Panc1 (cell line): Measurements from ENCODE around the gene LEFTY2. TPM values are rescaled to one million over a fixed set of nuclear protein-coding genes. Genes with fewer than 3 reads are reported as not detected.

Source experiments
- ATAC-seq: fragments of 200-7000 bp; cut with Tn5 transposase; 2 replicates; pipeline ENCODE4 v1.9.1; 2020; ENCODE audit warnings: mild to moderate bottlenecking, moderate library complexity
- BruUV-seq: library from RNA; stranded (reverse); fragments of 400-500 nt; replicated peaks from 2 replicates; lab custom pipeline; 2021; lab: Mats Ljungman, UMichigan
- CTCF ChIA-PET: fragments of 300-600 bp; sonication (Branson Sonifier 250); formaldehyde crosslinking; loops from one replicate; lab custom pipeline; 2022; ENCODE audit warnings: antibody characterized with exemption; lab: Charles Lee
- POLR2A ChIA-PET: fragments of 300-600 bp; sonication (Branson Sonifier 250); formaldehyde crosslinking; loops from one replicate; lab custom pipeline; 2022; ENCODE audit warnings: antibody characterized with exemption; lab: Charles Lee
- DNase-seq: peaks from one replicate; pipeline ENCODE4 v3.0.0-alpha.2; 2010; ENCODE audit warnings: low read depth, low spot score
- H3K27ac ChIP-seq: 2 replicates; pipeline ENCODE4 v1.5.1; 2011; ENCODE audit warnings: mild to moderate bottlenecking, low read length, inconsistent platforms
- H3K27me3 ChIP-seq: fragments of 200-500 bp; sonication (Bioruptor generic); 2 replicates; pipeline ENCODE4 v1.6.0; 2014; ENCODE audit warnings: low read length, inconsistent platforms; ENCODE audit not compliant: control insufficient read depth, insufficient read depth
- H3K36me3 ChIP-seq: fragments of 200-500 bp; sonication (Bioruptor generic); 2 replicates; pipeline ENCODE4 v1.5.1; 2014; ENCODE audit warnings: inconsistent platforms, mild to moderate bottlenecking, low read length, moderate library complexity; ENCODE audit not compliant: control insufficient read depth, insufficient read depth
- H3K4me1 ChIP-seq: 2 replicates; pipeline ENCODE4 v1.5.1; 2011; ENCODE audit warnings: inconsistent platforms, mild to moderate bottlenecking, low read length, moderate library complexity; ENCODE audit not compliant: control insufficient read depth, insufficient read depth
- H3K4me3 ChIP-seq, 2 experiments: 2 replicates each; pipeline ENCODE4 v1.5.1; 2011 to 2012; ENCODE audit warnings: low read depth in 2 of 2, low read length in 2 of 2, mild to moderate bottlenecking in 2 of 2, inconsistent platforms in 1 of 2, moderate library complexity in 1 of 2
- H3K9me3 ChIP-seq: fragments of 200-500 bp; sonication (Bioruptor generic); 2 replicates; pipeline ENCODE4 v1.5.1; 2014; ENCODE audit warnings: low read depth, mild to moderate bottlenecking, inconsistent platforms, low read length, moderate library complexity; ENCODE audit not compliant: control insufficient read depth, insufficient read depth
- POLR2AphosphoS5 ChIP-seq: IDR thresholded peaks from 2 replicates; pipeline ENCODE4 v1.6.1; 2012; ENCODE audit warnings: mild to moderate bottlenecking, low read depth, low read length, moderate library complexity
- SIN3A ChIP-seq: IDR thresholded peaks from 2 replicates; pipeline ENCODE4 v1.6.1; 2012; ENCODE audit warnings: low read depth, mild to moderate bottlenecking, low read length, moderate library complexity, borderline replicate concordance; ENCODE audit not compliant: insufficient read depth
- TCF7L2 ChIP-seq: IDR thresholded peaks from 2 replicates; pipeline ENCODE4 v1.6.1; 2011; ENCODE audit warnings: mild to moderate bottlenecking, low read depth, low read length, inconsistent platforms
- in situ Hi-C: cut with HindIII; loops from 2 replicates; pipeline ENCODE4 v1.10.0; 2016; ENCODE audit warnings: low sequenced_read_pairs, low pct_unique_long_range_greater_than_20kb
- intact Hi-C: fragments of 100-400 bp; cut with micrococcal nuclease; formaldehyde crosslinking; loops from one replicate; pipeline ENCODE4 v1.10.0; 2022; ENCODE audit not compliant: unreplicated experiment
- total RNA-seq: library from RNA; stranded (reverse); gene quantifications from one replicate; pipeline ENCODE4 v1.2.1, GENCODE V29; 2021; ENCODE audit not compliant: unreplicated experiment
- TF ChIP-seq, protein P1 (sequence below): fragments of 450-650 bp; IDR thresholded peaks from 2 replicates; pipeline ENCODE4 v1.5.1; 2017; ENCODE audit warnings: mild to moderate bottlenecking
- TF ChIP-seq, protein P2 (sequence below), 2 experiments: IDR thresholded peaks; 2 replicates each; pipeline ENCODE4 v1.6.1; 2011 to 2012; ENCODE audit warnings: low read depth in 2 of 2, control low read depth in 1 of 2, low read length in 1 of 2, mild to moderate bottlenecking in 1 of 2, moderate library complexity in 1 of 2; ENCODE audit not compliant: insufficient read depth in 1 of 2

LEFTY2 gene
- total RNA-seq, 1 experiment from 2014 or later: not detected

DNA sequence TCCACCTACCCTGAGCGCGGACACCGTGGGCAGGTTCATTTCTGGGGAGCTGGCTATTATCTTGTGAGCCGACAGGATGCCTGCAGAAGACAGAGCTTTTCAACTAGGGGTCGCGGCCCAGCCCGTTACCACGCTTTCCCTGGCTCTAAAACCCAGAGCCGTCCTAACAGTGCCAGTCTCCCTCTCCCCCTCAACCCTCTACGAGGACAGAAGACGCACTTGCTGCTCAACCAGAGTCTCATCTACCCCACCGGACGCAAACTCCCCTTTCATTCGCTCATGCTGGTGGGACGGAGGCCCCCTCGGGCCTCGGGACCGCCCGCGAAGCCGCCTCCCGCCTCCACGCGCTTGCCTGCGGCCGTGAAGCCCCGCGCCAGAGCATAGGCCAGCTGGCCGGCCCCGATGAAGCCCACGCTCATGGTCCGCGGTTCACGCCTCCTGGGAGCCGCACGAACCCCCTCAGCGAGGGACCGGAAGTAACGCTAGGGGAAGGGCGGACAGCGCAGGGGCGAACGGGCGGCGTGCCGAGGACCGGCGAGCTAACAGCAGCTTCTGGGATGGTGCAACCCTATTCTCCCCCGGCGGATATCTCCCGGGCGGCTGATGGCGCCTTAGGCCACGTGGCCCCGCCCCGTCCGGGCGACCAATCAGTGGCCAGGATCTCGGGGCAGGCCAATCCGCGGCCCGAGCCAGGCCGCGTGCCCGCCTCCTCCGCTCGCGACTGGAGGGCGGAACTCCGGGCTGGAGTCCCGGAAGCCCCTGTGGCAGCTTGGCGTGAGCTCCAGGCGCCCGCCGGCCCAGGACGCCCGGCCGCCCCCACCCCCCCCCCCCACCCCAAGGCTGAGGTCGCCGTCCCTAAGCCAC is 17.1 kb downstream of the LEFTY2 start, which contains the start of gene PYCR2:
Gene PYCR2 (minus strand): TSS at position 559 of the 864 bp plus-strand sequence. CDS start 140 bp downstream, at position 419.
- ChIA-PET CTCF (no interaction called here), POLR2A (interaction anchor here (0.6 to 1.3 kb wide), 5 partner anchors 10 to 254 kb away, joined by 3 to 9 read pairs (median 5); no protein-coding TSS in a partner anchor)
- TF ChIP-seq POLR2AphosphoS5: peak; percentile 88
- 0 out of 2 replicates have a peak, but pooled peaks have one; percentile 60 for TF ChIP-seq SIN3A
- no peak for TF ChIP-seq TCF7L2
- TF ChIP-seq, protein P1, sequence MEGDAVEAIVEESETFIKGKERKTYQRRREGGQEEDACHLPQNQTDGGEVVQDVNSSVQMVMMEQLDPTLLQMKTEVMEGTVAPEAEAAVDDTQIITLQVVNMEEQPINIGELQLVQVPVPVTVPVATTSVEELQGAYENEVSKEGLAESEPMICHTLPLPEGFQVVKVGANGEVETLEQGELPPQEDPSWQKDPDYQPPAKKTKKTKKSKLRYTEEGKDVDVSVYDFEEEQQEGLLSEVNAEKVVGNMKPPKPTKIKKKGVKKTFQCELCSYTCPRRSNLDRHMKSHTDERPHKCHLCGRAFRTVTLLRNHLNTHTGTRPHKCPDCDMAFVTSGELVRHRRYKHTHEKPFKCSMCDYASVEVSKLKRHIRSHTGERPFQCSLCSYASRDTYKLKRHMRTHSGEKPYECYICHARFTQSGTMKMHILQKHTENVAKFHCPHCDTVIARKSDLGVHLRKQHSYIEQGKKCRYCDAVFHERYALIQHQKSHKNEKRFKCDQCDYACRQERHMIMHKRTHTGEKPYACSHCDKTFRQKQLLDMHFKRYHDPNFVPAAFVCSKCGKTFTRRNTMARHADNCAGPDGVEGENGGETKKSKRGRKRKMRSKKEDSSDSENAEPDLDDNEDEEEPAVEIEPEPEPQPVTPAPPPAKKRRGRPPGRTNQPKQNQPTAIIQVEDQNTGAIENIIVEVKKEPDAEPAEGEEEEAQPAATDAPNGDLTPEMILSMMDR: no peak
- TF ChIP-seq, protein P2, sequence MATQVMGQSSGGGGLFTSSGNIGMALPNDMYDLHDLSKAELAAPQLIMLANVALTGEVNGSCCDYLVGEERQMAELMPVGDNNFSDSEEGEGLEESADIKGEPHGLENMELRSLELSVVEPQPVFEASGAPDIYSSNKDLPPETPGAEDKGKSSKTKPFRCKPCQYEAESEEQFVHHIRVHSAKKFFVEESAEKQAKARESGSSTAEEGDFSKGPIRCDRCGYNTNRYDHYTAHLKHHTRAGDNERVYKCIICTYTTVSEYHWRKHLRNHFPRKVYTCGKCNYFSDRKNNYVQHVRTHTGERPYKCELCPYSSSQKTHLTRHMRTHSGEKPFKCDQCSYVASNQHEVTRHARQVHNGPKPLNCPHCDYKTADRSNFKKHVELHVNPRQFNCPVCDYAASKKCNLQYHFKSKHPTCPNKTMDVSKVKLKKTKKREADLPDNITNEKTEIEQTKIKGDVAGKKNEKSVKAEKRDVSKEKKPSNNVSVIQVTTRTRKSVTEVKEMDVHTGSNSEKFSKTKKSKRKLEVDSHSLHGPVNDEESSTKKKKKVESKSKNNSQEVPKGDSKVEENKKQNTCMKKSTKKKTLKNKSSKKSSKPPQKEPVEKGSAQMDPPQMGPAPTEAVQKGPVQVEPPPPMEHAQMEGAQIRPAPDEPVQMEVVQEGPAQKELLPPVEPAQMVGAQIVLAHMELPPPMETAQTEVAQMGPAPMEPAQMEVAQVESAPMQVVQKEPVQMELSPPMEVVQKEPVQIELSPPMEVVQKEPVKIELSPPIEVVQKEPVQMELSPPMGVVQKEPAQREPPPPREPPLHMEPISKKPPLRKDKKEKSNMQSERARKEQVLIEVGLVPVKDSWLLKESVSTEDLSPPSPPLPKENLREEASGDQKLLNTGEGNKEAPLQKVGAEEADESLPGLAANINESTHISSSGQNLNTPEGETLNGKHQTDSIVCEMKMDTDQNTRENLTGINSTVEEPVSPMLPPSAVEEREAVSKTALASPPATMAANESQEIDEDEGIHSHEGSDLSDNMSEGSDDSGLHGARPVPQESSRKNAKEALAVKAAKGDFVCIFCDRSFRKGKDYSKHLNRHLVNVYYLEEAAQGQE (IDR thresholded peaks at IDR 0.05; ENCODE audit: insufficient read depth in 1 of 2, low read depth in 2 of 2, low read length in 1 of 2): no peak
- in situ Hi-C loops (no loop called here), intact Hi-C loops (no loop called here)
- ATAC-seq (peak; percentile 98), DNase-seq (peak; percentile 71)
- TSS peak; percentile 92 for BruUV-seq
- H3K4me3 ChIP-seq: peak within 1 kb of the TSS; percentile 72 to 99
- peaks cover 17% of the 10 kb centered on the region for H3K4me1 ChIP-seq
- H3K27ac ChIP-seq: peak within 1 kb of the TSS; percentile 96
- peaks cover 15% of the 10 kb centered on the region; the same call in 1 of the 2 replicates for H3K36me3 ChIP-seq
- no peaks in the 10 kb centered on the region for H3K27me3 ChIP-seq
- no peaks in the 10 kb centered on the region for H3K9me3 ChIP-seq

GRCh38 chr1:225923381-225923691 is 17.7 kb downstream of the LEFTY2 start:
- Histone ChIP-seq H3K4me1 (peaks cover 17% of the 10 kb centered on the region), H3K4me3 (peak overlapping the region; percentile 72 to 99), H3K27me3 (no peaks in the 10 kb centered on the region), H3K9me3 (no peaks in the 10 kb centered on the region), H3K36me3 (peaks cover 15% of the 10 kb centered on the region; the same call in 1 of the 2 replicates), H3K27ac (peak overlapping the region; percentile 96)
- TF ChIP-seq, protein P1: no peak
- TF ChIP-seq, protein P2 (IDR thresholded peaks at IDR 0.05; ENCODE audit: insufficient read depth in 1 of 2, low read depth in 2 of 2, low read length in 1 of 2): no peak
- TF ChIP-seq TCF7L2 (no peak), SIN3A (no peak), POLR2AphosphoS5 (no peak)
- POLR2A ChIA-PET: interaction anchor here (0.6 to 1.3 kb wide), 3 partner anchors 9 to 254 kb away, joined by 3 to 5 read pairs (median 3); no protein-coding TSS in a partner anchor
- intact Hi-C loops: no loop called here
- in situ Hi-C loops: no loop called here
- no TSS peak for BruUV-seq
- DNase-seq (no peak), ATAC-seq (peak; percentile 3; the same call in 1 of the 2 replicates)
- CTCF ChIA-PET: no interaction called here
